Renal cortex interstitium (tissue), 11 donors: ENCODE measurements around the gene HMGCS2. TPM values are rescaled to one million over a fixed set of nuclear protein-coding genes. Genes with fewer than 3 reads are reported as not detected.

Experiments
- DNase-seq, 11 donors: peaks; one replicate each; pipeline ENCODE4 v3.0.0-alpha.2; 2013; ENCODE audit warnings: low read depth in 9 of 11, low spot score in 4 of 11; ENCODE audit errors: extremely low read depth in 1 of 11
- polyA plus RNA-seq, 3 donors: library from polyadenylated mRNA; unstranded; fragments of 120-200 nt; gene quantifications; one replicate each; pipeline ENCODE4 v1.2.1, GENCODE V29; 2013; ENCODE audit not compliant: insufficient read length in 3 of 3

HMGCS2 gene
- polyA plus RNA-seq, 3 donors = 63.2 to 92.4 (median 70.2) TPM

DNA sequence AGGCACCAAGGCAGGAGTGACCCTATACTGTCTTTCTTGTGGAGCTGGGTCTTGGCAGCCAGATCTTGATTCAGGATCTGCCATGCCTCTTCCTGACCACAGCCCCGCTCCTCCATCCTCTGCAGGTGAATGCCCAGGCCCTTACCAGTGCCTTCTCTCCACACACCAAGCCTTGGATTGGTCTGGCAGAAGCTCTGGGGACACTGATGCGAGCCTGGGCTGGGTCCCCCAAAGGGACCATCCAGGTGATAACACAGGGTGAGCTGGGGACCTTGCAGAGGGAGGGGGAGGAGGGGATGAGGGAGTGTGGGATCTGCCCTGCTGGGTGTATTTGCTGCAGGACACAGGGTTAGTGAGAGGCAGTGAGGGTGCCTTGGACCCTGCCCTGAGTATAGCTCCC is 28.4 kb downstream of the HMGCS2 start:
- no peak for DNase-seq

DNA sequence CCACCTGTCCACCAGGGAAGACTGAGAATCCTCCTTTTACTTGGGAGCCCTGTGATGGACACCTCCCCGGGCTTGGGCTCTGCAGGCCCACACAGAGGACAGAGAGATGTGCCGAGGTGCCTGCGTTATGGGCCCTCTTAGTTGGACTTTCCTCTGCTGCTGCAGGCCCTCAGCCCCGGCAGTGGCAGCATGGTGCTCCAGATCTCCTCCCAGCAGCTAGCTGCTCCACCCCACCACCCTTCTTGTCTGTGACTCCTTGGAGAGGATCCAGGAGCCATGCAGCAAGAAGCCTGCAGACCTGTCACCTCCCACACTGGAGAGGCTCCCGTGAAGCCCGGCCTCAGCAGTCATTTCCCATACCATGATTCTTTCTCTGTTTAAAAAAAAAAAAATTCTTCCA is 29.6 kb downstream of the HMGCS2 start:
- no peak for DNase-seq

GRCh38 chr1:119738100-119738720 is 30.5 kb downstream of the HMGCS2 start:
- DNase-seq = no peak

GRCh38 chr1:119737040-119737682 is 31.5 kb downstream of the HMGCS2 start:
- peak in 1 of 11 donors; percentile 25 for DNase-seq

GRCh38 chr1:119736649-119737039 is 32.1 kb downstream of the HMGCS2 start:
- no peak for DNase-seq

GRCh38 chr1:119735217-119735616 is 33.5 kb downstream of the HMGCS2 start:
- DNase-seq = no peak

GRCh38 chr1:119733754-119734153 is 35.0 kb downstream of the HMGCS2 start:
- DNase-seq = no peak

DNA sequence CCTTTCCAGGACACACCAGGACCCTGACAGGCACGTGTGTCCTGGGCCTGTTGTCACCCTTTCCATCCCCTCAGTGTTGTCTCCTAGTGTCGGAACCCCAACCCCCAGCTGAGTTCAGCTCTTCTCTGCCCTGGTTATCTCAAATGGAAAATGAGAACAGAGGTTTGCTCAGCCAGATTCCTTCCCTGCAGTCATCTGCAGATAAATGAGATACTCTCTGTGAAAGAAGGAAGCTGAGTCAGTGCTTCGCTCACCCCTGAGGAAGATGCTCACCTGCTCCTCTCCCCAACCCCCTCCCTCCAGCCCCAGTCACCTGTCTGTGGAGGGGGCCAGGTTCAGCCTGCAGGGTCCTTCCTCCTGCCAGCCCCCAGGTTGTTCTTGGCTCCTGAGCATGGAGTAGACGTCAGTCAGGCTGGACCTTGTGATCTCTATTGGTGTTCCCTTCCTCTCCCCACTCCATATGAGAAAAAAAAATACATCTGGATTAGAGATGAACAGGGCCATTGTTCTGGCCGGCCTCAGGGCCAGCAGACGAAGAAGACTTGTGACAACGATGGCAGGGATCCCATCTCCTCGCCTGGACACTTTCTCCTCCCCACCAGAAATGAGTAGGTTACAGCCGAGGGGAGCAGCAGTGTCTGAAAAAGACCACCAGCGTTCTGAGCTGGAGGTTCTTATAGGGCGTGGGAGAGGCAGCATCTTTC is 36.1 kb downstream of the HMGCS2 start:
- no peak for DNase-seq

DNA sequence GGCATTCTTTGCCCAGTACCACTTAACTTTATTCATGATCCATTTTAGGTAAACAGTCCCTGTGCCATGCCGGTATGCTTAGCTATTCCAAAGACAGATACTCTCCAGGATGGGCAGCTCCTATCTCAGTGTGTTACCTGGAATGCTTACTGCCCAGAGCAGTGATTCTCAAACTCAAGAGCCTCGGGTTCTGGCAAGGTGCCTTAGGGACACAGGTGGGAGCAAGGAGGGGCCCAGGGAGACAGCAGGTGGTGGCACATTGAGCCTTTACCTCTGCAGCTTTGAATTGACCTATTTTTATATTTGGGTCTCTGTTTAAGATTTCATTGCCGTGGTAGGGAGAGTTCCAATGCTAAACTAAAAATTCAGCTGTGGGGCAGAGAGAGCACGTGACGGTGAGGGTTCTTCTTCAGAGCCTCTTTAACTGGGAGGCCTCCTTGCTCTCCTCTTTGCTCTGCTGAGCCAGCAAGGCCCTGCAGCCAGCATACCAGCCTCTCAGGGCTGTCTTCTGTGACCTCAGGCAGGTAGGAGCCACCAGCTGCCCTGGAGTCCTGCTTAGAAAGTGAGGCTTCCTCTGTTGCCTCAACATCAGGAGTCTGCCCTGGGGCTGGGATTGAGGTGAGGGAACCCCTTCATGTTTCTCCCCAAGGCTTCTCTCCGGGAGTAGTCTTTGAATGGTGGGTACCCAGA is 36.8 kb downstream of the HMGCS2 start:
- no peak for DNase-seq

DNA sequence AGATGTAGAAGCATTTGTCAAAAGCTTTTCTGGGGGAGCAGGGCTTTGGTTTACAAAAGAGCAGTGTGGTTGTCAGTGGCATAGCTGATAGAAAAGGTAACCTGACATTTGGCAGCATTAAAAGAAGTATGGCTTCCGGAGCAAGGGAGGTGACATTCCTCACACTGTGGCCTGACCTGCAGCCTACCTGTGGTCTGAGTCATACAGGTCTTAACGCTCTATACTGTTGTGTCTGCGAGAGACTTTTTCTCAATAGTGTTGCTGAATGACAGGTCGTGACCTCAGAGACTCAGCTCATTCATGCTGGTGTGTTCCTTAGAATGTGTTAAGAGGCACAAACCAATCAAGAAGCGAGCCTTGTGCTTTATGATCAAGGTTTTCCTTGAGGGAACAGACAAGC is 37.6 kb downstream of the HMGCS2 start:
- DNase-seq = no peak

DNA sequence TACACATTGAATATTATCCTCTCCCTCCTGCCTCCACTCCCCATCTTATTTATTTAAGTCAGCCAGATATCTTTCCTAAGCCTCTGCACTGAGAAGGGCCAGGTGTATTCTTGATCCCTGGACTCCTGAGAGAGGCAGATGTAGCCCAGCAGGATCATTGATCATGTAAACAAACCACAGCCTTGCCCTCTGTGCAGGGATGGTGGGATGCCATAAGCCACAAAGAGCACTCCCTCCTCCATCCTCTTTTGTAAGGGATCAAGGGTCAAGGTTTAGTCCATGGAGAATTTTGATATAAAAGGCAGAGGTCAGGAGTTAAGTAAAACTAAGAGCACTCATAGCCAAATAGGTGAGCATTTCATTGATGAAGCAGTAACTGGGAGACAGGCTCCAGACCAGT is 39.7 kb downstream of the HMGCS2 start:
- DNase-seq = no peak

GRCh38 chr1:119727991-119728390 is 40.7 kb downstream of the HMGCS2 start:
- no peak for DNase-seq

DNA sequence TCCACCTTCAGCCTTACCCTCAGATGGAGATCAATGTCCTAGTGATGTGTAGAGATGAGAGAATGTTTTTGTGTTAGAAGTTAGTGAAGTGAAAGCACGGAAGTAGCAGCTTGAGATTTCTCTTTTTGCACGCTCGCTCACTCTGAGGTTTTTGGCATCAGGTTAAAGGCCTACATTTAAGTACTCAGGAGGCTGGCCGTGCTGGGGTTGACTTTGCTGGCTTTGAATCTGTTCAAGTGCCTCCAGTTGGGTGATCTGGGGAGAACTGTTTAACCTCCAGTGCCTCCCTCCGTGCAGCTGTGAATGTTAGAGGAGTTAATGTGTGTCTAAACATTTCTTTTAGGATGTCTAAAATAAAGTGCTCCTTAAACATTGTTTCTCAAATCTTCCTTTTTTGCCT is 43.1 kb downstream of the HMGCS2 start:
- DNase-seq = no peak

- DNase-seq = no peak
These were observed 44.0 kb downstream of the HMGCS2 start for GRCh38 chr1:119724611-119725218.

GRCh38 chr1:119721896-119722295 is 46.8 kb downstream of the HMGCS2 start:
- no peak for DNase-seq

DNA sequence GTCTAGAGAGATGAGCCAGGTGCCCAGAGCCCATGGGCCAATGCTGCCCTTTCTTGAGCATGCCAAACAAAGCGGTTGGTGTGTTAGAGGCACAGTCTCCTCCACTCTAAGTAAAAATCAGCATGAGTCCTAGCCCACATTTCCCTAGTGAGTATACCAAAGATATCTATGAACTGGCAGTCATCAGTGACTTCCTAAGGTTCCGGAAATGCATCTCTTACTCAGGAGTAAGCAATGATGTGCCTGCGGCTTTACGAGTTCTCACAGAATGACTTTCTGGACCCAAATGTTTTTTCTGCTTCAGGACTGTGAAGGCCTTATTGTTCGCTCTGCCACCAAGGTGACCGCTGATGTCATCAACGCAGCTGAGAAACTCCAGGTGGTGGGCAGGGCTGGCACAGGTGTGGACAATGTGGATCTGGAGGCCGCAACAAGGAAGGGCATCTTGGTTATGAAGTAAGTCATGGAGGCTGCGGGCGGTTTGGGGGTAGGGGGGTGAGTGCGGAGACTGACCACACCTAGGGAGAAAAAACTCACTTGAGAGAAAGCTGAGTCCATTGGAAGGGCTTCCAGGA is 47.8 kb downstream of the HMGCS2 start:
- no peak for DNase-seq

DNA sequence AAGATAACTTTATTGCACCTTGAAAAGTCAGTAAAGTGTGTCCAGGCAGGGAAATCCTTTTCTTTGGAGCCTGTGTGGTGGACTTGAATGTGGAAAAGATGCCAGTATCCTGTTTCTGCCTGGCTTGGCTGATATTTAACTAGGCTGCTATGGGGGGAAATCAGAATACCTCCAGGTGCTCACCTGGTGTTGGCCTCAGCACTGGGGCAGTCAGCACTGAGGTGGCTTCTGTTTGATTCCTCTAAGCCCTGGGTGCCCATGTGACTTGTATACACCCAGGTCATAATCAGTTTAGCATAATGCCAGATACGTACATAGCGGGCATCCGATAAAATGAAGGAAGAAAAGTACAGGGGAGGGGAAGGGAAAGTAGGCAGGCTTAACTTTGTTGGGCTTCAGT is 49.7 kb downstream of the HMGCS2 start:
- DNase-seq = no peak

- no peak for DNase-seq
These were observed 50.3 kb downstream of the HMGCS2 start for GRCh38 chr1:119718409-119718808.

DNA sequence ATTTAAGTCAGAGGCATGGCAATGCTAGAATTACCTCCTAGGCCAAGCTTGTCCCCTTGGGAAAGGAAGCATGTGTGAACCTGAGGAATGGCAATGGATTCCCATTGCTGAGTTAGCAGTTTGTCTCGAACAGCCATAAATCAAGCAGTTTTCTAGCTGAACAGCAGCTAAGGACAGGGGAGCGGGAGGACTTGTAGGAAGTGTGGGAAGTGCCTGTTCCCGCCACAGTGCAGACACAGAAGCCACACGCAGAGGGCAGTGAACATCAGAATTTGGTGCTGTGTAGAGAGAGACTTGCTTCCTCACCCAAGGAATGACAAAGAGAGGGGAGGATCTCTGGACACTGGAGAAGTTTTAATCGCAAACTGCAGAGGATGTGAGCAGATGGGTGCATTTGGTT is 53.2 kb downstream of the HMGCS2 start:
- DNase-seq = peak in 9 of 11 donors; percentile 43 to 82 (median 62)
